Fibroblast of lung (primary cell): ENCODE measurements around the gene LYPD1.

ENCODE experiments used
- EZH2 ChIP-seq: IDR thresholded peaks from 2 replicates; pipeline ENCODE4 v1.5.1; 2012; ENCODE audit warnings: low read length, control low read depth, mild to moderate bottlenecking; ENCODE audit errors: missing control alignments
- TF ChIP-seq, protein P1 (sequence below), 2 donors: IDR thresholded peaks in 1 of 2; conservative IDR thresholded peaks in 1 of 2; 1 replicate in 1 of 2; 2 replicates in 1 of 2; pipeline ENCODE4 v1.5.1; 2011 to 2012; ENCODE audit warnings: low read length in 2 of 2, control low read depth in 1 of 2, inconsistent platforms in 1 of 2, low read depth in 1 of 2, mild to moderate bottlenecking in 1 of 2

DNA sequence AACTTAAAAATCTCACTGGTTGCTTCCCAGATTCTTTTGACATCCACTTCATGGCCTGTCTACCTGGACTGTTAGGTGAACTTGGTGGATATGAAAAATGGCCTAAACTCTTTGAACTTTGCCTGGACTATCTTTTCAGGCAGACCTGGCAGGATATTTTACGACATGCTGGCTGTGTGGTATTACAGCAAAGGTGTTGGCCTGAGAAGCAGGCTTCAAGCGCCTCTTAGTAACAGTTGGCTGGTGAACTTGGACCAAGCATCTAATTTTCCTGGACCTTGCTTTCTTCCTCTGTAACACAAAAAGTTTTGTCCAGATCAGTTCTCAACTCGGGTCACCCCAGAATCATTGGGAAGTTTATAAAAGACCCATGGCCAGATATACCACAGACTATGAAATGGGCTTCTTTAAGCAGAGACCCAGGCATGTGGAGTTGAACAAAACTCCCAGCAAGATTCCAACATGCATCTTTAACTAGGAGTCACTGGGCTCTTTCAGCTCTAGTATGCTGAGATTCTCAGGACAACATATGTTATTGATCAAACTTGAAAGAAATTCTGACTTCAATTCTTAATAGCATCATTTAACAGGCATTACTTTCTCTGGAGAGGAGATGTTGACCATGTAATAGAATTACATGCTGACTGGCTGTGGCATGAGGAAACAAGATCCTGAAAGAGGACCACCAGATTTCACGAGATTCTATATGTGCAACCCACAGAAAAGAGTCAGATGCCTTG lies 4.4 kb downstream of the LYPD1 start:
- TF ChIP-seq, protein P1, sequence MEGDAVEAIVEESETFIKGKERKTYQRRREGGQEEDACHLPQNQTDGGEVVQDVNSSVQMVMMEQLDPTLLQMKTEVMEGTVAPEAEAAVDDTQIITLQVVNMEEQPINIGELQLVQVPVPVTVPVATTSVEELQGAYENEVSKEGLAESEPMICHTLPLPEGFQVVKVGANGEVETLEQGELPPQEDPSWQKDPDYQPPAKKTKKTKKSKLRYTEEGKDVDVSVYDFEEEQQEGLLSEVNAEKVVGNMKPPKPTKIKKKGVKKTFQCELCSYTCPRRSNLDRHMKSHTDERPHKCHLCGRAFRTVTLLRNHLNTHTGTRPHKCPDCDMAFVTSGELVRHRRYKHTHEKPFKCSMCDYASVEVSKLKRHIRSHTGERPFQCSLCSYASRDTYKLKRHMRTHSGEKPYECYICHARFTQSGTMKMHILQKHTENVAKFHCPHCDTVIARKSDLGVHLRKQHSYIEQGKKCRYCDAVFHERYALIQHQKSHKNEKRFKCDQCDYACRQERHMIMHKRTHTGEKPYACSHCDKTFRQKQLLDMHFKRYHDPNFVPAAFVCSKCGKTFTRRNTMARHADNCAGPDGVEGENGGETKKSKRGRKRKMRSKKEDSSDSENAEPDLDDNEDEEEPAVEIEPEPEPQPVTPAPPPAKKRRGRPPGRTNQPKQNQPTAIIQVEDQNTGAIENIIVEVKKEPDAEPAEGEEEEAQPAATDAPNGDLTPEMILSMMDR (conservative IDR thresholded peaks at IDR 0.05 in 1 of 2, IDR thresholded peaks at IDR 0.05 in 1 of 2; ENCODE audit: low read depth in 1 of 2, low read length in 2 of 2) = no peak
- TF ChIP-seq EZH2 = no peak
